HG03439 (cell line): ENCODE measurements around the gene ARMC8.
"Not testable (repeated sequence)": the region's sequence is repeated elsewhere in the genome, so short reads cannot be mapped to it uniquely, and the experiment has no call there.

Source experiments
- ATAC-seq: cut with Tn5 transposase; IDR thresholded peaks from one replicate; pipeline ENCODE4 v1.9.1; 2021; ENCODE audit warnings: mild to moderate bottlenecking, moderate library complexity; ENCODE audit not compliant: unreplicated experiment

Gene ARMC8

GRCh38 chr3:138187296-138188012 is at the start of gene ARMC8:
Gene ARMC8 (plus strand): TSS chr3:138187301. CDS start chr3:138187555, 254 bp downstream.
- ATAC-seq: peak; percentile 89

- no peak for ATAC-seq
These were observed 49.2 kb upstream of the ARMC8 start for GRCh38 chr3:138137861-138138260.

- no peak for ATAC-seq
These were observed 47.4 kb upstream of the ARMC8 start for GRCh38 chr3:138139691-138140090.

GRCh38 chr3:138140940-138141339 is 46.2 kb upstream of the ARMC8 start:
- ATAC-seq: no peak

- ATAC-seq: not testable (repeated sequence)
These were observed 44.9 kb upstream of the ARMC8 start for GRCh38 chr3:138142181-138142580.

GRCh38 chr3:138148503-138148902 is 38.6 kb upstream of the ARMC8 start:
- no peak for ATAC-seq

GRCh38 chr3:138154534-138154933 is 32.6 kb upstream of the ARMC8 start:
- no peak for ATAC-seq

- ATAC-seq: no peak
These were observed 29.4 kb upstream of the ARMC8 start for GRCh38 chr3:138157743-138158142.

GRCh38 chr3:138165061-138165460 is 22.0 kb upstream of the ARMC8 start:
- no peak for ATAC-seq

GRCh38 chr3:138172625-138173024 is 14.5 kb upstream of the ARMC8 start:
- ATAC-seq: no peak

- no peak for ATAC-seq
These were observed 13.2 kb upstream of the ARMC8 start for GRCh38 chr3:138173769-138174420.

- peak; percentile 86 for ATAC-seq
These were observed 12.5 kb upstream of the ARMC8 start, which contains the start of gene DBR1 for GRCh38 chr3:138174421-138175131. Gene DBR1 (minus strand): TSS chr3:138174921. CDS start chr3:138174795, 126 bp downstream.

- ATAC-seq: peak; percentile 48
These were observed 6.6 kb upstream of the ARMC8 start for GRCh38 chr3:138180375-138181029.

GRCh38 chr3:138184994-138185393 is 2.1 kb upstream of the ARMC8 start:
- no peak for ATAC-seq

- no peak for ATAC-seq
These were observed 880 bp upstream of the ARMC8 start for GRCh38 chr3:138186221-138186620.

GRCh38 chr3:138186803-138187295 is 252 bp upstream of the ARMC8 start:
- peak; percentile 32 for ATAC-seq

- no peak for ATAC-seq
These were observed 1.1 kb downstream of the ARMC8 start for GRCh38 chr3:138188013-138188730.

- ATAC-seq: no peak
These were observed 8.4 kb downstream of the ARMC8 start for GRCh38 chr3:138195481-138195880.

GRCh38 chr3:138196023-138196422 is 8.9 kb downstream of the ARMC8 start:
- no peak for ATAC-seq

- no peak for ATAC-seq
These were observed 10.0 kb downstream of the ARMC8 start for GRCh38 chr3:138197058-138197457.
